Measurements from ENCODE around the gene ZNF217.
"Not testable (repeated sequence)": the region's sequence is repeated elsewhere in the genome, so short reads cannot be mapped to it uniquely, and the experiment has no call there.

DNA sequence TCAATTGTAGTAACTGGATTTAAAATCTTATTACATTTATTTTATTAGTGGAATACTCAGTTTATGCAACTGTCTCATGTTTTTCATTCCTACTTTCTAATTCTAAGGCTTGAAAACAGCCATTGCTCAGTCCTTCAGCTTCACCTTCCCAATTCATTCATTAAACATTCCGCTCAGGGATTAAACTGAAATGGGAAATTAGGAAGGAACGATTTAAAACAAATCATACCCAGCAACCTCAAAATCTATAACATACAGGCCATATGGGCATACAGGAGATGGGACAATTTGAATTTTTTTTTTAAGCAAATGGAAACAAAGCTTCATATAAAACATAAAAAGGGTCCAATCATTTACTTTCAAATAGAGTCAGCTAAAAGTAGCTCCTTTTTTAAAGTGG lies 3.5 kb downstream of the ZNF217 start:
- not testable (repeated sequence) for TF ChIP-seq CTCF (IDR thresholded peaks at IDR 0.05 in 2 of 3, conservative IDR thresholded peaks at IDR 0.05 in 1 of 3; ENCODE audit: control insufficient read depth in 2 of 3, extremely low read depth in 1 of 3, insufficient read depth in 1 of 3, low read depth in 3 of 3, low read length in 3 of 3); EP300 (IDR thresholded peaks at IDR 0.05; ENCODE audit: borderline replicate concordance in 1 of 2, control insufficient read depth in 1 of 2, low read depth in 2 of 2, low read length in 2 of 2); EGR1 (IDR thresholded peaks at IDR 0.05; ENCODE audit: borderline replicate concordance in 1 of 2, low read depth in 2 of 2, low read length in 2 of 2)

Measured in GM12878 (cell line).